HG03108 (cell line): Measurements from ENCODE around the gene MMP17.
A peak's percentile ranks its signal among the peaks of the same experiment; 100 is the strongest.
"Not testable (repeated sequence)": the region's sequence is repeated elsewhere in the genome, so short reads cannot be mapped to it uniquely, and the experiment has no call there.

Experiments used
- ATAC-seq: cut with Tn5 transposase; IDR thresholded peaks from one replicate; pipeline ENCODE4 v1.9.1; 2021; ENCODE audit warnings: moderate library complexity; ENCODE audit not compliant: unreplicated experiment

MMP17 gene

DNA sequence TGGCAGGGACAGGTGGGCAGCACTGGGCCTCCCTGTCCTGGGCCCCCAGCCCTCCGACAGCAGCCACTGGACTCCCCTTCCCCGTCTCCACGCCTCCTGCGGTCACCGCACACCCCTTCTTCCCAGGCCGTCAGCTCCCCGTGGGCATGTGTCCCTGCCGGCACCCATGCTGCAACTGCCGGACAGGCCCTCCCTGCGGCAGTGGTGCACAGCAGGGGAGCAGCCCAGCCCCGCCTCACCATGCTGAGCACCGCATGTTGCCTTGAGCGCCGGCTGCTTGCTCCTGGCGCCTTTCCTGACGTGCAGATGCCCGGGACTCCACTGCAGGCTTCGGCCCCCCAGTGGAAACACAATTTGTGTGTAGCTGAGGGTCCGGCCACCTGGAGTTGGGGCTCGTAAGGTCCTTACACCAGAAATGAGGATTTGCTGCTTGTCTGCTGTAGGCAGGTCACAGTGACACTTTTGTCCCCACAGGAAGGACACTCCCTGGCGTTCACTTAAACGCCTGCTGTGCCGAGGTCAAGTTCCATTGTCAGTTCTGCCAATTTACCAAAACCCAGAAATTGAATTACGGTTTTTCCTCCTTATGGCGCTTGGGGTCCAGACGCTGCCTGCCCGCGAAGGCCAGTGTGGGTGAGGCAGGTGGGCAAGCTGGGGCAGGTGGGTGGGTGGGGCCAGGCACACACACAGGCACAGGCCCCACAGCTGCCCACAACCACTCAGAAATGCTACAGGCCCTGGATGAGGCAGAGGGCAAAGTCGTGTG lies 28.2 kb upstream of the MMP17 start:
- no peak for ATAC-seq

DNA sequence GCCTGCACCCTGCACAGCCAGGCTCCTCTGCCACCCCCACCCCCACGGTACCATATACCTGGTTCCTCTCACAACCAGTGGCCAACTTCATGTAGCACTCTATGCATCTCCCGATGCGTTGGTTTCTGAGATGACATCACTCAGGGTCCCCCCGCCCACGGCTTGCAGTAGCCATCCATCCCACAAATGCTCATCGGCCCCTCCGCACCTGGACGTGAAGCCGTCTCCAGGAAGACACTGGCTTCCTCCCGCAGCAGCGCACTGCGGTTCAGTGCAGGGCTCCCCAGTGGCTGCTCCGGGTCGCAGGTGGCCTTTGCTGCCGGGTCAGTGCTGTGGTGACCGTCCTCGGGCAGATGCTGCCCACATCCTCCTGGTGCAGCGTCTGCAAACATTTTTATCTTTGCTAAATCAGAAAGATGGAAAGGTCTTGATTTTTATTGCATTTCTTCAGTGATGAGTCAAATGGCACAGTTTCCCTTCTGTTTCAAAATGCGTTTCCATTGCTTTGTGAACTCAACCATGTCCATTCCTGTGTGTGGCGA lies 27.5 kb upstream of the MMP17 start:
- ATAC-seq: peak; percentile 35

GRCh38 chr12:131801254-131801866 lies 26.8 kb upstream of the MMP17 start:
- ATAC-seq: no peak

DNA sequence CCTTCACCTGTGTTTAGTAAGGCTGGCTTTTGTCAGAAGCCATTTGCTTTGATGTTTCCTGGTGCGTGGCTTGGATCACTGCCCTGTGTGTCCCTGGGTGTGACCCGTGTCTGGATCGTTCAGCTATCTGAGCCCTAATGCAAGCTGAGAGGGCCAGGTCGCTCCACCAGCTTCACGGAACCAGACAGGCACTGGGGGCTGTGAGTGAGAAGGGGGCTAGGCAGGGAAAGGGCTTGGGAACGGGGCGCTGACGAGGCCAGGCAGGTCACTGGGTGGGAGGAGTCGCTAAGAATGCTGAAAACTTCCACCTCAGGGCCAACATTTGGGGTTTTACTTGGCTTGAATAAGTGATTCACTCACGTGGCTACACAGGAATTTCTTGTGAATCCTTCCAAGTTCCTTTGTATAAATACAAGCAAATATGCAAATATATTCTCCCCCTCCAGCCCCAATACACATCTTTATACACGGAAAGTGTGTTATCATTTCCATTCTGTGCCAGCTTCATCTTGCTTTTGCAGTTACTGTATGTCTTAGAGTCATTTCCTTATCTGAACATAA lies 24.2 kb upstream of the MMP17 start:
- no peak for ATAC-seq

DNA sequence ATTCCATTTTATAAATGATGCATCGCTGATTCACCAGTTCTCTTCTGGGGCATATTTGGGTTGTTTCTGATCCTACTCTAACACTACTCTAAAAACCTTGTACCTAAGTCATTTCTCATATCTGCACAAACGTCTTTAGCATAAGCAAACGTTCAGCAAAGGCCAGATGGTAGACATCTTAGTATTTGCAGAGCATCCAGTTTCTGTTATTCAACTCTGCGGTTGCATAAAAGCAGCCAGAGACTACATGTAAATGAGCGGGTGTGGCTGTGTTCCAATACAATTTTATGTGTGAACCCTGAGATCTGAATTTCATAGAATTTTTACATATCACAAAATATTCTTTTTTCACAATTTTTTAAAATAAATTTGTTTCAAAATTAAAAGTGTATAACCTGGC lies 22.8 kb upstream of the MMP17 start:
- no peak for ATAC-seq

DNA sequence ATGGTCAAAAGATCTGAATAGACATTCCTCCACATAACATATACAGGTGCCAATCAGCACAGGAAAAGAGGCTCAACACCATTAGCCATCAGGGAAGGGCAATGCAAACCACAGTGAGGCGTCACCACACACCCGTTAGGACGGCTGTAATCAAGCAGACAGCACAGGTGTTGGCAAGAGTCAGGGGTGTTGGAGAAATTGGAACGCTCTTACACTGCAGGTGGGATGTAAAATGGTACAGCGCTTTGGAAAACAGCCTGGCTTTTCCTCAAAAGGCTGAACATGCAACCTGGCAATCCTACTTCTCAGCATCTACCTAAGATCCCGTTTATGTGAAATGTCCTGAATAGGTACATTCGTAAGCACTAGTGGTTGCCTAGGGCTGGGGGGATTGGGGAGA lies 21.5 kb upstream of the MMP17 start:
- no peak for ATAC-seq

- no peak for ATAC-seq
Measured at GRCh38 chr12:131808744-131809371, 19.3 kb upstream of the MMP17 start.

DNA sequence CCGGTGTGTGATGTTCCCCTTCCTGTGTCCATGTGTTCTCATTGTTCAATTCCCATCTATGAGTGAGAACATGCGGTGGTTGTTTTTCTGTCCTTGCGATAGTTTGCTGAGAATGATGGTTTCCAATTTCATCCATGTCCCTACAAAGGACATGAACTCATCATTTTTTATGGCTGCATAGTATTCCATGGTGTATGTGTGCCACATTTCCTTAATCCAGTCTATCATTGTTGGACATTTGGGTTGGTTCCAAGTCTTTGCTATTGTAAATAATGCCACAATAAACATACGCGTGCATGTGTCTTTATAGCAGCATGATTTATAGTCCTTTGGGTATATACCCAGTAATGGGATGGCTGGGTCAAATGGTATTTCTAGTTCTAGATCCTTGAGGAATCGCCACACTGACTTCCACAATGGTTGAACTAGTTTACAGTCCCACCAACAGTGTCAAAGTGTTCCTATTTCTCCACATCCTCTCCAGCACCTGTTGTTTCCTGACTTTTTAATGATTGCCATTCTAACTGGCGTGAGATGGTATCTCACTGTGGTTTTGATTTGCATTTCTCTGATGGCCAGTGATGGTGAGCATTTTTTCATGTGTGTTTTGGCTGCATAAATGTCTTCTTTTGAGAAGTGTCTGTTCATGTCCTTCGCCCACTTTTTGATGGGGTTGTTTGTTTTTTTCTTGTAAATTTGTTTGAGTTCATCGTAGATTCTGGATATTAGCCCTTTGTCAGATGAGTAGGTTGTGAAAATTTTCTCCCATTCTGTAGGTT lies 18.5 kb upstream of the MMP17 start:
- not testable (repeated sequence) for ATAC-seq

- ATAC-seq: no peak
Measured at GRCh38 chr12:131810726-131811125, 17.5 kb upstream of the MMP17 start.

- ATAC-seq: no peak
Measured at GRCh38 chr12:131815131-131815530, 13.1 kb upstream of the MMP17 start.

DNA sequence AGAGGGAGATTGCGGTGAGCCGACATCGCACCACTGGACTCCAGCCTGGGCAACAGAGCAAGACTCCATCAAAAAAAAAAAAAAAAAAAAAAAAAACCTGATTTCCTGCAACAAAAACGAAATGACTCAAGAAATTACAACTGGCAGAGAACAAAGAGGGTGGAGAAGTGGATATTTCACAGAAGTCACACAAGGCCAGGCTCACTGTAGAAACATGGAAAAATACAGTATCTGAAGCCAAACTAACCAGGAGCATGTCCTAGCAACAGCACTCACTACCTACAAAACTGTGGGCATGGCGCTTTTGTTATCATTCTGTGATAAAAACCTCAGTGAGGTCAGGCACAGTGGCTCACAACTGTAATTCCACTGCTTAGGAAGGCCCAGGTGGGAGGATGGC lies 11.7 kb upstream of the MMP17 start:
- ATAC-seq: no peak

DNA sequence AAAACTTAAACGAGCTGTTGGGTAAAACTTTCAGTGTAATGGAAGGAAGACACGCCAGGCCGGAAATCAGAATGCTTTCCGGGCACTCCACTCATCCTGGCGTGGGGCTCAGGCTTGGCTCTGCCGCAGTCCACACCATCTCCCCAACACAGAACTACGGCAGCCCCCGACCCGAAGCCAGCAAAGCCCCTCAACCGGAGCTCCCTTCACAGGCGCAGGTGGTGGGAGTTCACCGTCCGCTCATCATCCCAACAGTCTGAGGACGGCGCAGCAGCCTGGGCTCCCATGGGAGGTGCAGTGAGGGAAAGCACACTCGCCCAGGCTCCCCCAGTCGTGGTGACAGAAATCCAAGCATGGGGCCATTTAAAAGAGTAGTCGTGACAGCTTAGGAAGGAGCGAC lies 11.0 kb upstream of the MMP17 start:
- ATAC-seq: no peak

GRCh38 chr12:131818821-131819585 lies 9.2 kb upstream of the MMP17 start:
- no peak for ATAC-seq

DNA sequence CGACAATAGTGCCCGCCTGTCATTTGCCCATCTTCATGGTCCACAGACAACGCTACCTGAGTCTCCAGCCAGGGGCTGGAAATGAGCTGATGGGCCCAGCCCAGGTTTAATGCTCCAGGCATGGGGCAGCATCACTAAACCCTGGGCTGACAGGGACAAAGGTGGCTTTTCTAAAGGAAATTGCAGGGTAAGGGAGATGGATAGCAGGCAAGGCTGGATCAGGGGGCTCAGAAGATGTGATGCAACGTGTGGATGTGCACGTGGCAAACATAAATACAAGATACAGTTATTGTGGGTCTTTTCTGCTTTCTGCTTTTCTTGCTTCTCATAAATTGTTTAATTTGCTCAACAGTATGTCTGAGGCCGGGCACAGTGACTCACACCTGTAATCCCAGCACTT lies 3.7 kb upstream of the MMP17 start:
- no peak for ATAC-seq

GRCh38 chr12:131825146-131825892 lies 2.9 kb upstream of the MMP17 start:
- no peak for ATAC-seq

DNA sequence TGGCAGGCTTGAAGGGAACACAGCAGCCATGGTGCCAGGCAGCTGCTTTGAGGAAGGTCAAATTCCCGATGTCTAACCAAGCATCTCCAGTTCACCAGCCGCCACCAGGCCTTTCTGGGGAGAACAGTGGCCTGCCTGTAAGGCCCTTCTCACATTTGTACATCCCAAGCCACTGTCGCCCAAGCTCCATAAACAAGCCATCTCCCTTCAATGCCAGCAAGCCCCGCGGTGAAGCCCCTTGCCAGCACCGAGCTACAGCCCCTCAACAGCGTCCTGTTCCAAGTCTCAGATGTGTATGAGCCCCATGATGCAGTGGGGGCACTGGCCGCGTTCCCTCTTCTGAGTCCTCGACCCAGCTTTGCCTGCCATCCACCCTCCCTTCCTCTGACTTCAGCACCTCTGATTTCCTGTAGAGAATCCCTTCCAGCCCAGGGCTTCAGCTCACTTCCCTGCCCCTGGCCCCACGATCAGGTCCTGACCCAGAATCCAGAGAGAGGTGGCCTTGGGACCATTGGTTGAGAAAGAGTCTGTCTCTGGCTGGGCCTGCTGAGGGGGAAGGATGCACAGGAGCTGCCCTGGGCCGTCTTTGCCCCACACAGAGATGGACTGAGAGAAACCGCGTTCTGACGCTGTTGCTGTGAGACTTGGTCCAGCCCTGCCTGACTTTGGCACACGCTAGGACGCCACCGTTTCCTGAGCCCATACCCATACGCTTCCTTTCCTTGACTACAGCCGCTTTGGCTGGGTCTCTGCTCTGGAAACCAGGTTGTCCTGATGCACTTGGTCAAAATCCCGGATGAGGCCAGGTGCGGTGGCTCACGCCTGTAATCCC lies 1.9 kb upstream of the MMP17 start:
- no peak for ATAC-seq

GRCh38 chr12:131828671-131829355 lies 620 bp downstream of the MMP17 start:
- no peak for ATAC-seq

- no peak for ATAC-seq
Measured at GRCh38 chr12:131829356-131829747, 1.2 kb downstream of the MMP17 start.
